Loucy (cell line): ENCODE measurements around the gene ZNF615.

Source experiments
- CTCF ChIP-seq: fragments of 200-600 bp; sonication (generic); conservative IDR thresholded peaks from 2 replicates; pipeline ENCODE4 v1.5.1; 2014; ENCODE audit warnings: mild to moderate bottlenecking, antibody characterized with exemption, low read length
- EZH2phosphoT487 ChIP-seq: fragments of 200-600 bp; IDR thresholded peaks from 2 replicates; pipeline ENCODE4 v1.6.1; 2018; ENCODE audit warnings: antibody characterized with exemption, mild to moderate bottlenecking, moderate library complexity, borderline replicate concordance

GRCh38 chr19:51976852-51977251, 31.2 kb downstream of the ZNF615 start:
- TF ChIP-seq CTCF (no peak), EZH2phosphoT487 (no peak)
